NB4 (cell line): ENCODE results near the gene HOXD4.

Source experiments
- DNase-seq: peaks from one replicate; pipeline ENCODE4 v3.0.0; 2010; ENCODE audit warnings: low read depth
- H3K4me3 ChIP-seq: one replicate; pipeline ENCODE4 v1.5.1; 2011; ENCODE audit warnings: mild to moderate bottlenecking, low read depth, low read length, moderate library complexity
- MYC ChIP-seq: IDR thresholded peaks from 2 replicates; pipeline ENCODE4 v1.6.1; 2011; ENCODE audit warnings: low read depth, low read length
- POLR2A ChIP-seq: IDR thresholded peaks from 2 replicates; pipeline ENCODE4 v1.6.1; 2011; ENCODE audit warnings: mild to moderate bottlenecking; ENCODE audit not compliant: insufficient read length; ENCODE audit errors: extremely low read depth
- TF ChIP-seq, protein P1 (sequence below): IDR thresholded peaks from 2 replicates; pipeline ENCODE4 v1.6.1; 2011; ENCODE audit warnings: low read depth, low read length
- TF ChIP-seq, protein P2 (sequence below): IDR thresholded peaks from one replicate; pipeline ENCODE4 v1.5.1; 2012; ENCODE audit warnings: low read depth, low read length

HOXD4 gene

DNA sequence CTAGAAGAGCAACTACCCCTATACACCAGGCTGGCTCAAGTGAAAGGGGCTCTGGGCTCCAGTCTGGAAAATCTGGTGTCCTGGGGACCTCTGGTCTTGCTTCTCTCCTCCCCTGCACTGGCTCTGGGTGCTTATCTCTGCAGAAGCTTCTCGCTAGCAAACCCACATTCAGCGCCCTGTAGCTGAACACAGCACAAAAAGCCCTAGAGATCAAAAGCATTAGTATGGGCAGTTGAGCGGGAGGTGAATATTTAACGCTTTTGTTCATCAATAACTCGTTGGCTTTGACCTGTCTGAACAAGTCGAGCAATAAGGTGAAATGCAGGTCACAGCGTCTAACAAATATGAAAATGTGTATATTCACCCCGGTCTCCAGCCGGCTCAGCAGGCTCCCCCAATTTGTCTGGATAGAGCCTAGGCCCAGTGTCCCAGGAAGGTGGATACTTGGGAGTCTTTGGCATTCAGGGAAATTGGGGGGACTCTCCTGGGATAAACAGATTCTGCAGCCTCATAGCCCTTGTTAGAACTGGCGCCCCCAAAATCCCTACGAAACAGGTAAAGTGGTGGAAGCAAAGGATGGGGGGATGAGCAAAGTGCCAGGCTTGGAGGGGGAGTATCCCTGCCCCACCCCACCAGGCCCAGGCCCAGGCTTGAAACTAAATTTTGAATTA lies 2.5 kb upstream of the HOXD4 start:
- no peak overlapping the region for H3K4me3 ChIP-seq
- TF ChIP-seq, protein P1, sequence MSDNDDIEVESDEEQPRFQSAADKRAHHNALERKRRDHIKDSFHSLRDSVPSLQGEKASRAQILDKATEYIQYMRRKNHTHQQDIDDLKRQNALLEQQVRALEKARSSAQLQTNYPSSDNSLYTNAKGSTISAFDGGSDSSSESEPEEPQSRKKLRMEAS = no peak
- TF ChIP-seq, protein P2, sequence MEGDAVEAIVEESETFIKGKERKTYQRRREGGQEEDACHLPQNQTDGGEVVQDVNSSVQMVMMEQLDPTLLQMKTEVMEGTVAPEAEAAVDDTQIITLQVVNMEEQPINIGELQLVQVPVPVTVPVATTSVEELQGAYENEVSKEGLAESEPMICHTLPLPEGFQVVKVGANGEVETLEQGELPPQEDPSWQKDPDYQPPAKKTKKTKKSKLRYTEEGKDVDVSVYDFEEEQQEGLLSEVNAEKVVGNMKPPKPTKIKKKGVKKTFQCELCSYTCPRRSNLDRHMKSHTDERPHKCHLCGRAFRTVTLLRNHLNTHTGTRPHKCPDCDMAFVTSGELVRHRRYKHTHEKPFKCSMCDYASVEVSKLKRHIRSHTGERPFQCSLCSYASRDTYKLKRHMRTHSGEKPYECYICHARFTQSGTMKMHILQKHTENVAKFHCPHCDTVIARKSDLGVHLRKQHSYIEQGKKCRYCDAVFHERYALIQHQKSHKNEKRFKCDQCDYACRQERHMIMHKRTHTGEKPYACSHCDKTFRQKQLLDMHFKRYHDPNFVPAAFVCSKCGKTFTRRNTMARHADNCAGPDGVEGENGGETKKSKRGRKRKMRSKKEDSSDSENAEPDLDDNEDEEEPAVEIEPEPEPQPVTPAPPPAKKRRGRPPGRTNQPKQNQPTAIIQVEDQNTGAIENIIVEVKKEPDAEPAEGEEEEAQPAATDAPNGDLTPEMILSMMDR = no peak
- TF ChIP-seq POLR2A (no peak), MYC (no peak)
- DNase-seq = no peak

DNA sequence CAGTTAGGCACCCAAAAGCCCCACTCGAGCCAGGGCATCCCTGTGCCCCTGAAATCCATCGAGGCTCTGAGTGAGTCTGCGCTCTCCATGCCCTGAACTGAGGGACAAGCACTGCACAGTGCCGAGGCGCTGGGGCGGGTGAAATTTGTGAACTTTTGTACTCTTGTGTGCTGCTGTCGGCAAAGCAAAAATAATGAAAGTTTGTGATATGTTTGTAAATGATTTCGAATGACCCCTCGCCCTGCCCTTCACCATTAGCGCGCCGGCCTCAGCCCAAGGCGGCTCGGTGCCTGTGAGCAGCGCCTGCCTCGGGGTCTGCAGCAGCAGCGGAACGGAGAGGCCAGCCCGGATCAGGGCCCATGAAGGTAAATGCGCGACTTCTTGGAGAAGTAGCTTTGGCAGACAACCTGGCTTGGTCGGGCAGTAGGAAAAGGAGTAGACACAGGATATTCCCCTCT lies 1.8 kb upstream of the HOXD4 start:
- TF ChIP-seq, protein P1 = no peak
- TF ChIP-seq POLR2A = no peak
- TF ChIP-seq, protein P2 = no peak
- TF ChIP-seq MYC = no peak
- no peak for DNase-seq
- H3K4me3 ChIP-seq = no peak overlapping the region

DNA sequence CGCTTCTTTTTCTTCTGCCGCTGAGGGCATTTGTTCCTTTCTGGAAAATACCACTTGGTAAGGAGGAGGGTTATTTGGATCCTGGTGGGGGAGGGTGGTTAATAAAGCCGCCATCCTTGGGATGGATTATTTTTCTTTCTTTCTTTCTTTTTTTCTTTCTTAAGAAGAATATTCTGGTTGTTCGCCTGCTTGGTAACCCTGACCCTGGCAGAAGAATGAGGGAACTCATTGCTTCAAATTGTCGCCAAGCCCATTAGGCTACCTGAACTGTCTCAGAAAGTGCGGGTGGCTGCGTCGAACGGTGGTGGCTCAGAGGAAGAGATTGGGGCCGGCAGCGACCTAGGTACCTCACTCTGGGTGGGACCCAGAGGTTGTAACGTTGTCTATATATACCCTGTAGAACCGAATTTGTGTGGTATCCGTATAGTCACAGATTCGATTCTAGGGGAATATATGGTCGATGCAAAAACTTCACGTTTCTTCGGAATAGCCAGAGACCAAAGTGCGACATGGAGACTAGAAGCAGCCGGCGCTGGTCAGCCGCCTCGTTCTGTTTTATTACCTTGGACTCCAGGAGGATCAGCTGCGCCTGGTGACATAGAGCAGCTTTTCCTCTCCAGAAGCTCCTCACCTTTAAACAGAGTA lies 1.3 kb upstream of the HOXD4 start:
- H3K4me3 ChIP-seq = no peak overlapping the region
- TF ChIP-seq MYC = no peak
- TF ChIP-seq, protein P1 = no peak
- no peak for TF ChIP-seq POLR2A
- DNase-seq = no peak

DNA sequence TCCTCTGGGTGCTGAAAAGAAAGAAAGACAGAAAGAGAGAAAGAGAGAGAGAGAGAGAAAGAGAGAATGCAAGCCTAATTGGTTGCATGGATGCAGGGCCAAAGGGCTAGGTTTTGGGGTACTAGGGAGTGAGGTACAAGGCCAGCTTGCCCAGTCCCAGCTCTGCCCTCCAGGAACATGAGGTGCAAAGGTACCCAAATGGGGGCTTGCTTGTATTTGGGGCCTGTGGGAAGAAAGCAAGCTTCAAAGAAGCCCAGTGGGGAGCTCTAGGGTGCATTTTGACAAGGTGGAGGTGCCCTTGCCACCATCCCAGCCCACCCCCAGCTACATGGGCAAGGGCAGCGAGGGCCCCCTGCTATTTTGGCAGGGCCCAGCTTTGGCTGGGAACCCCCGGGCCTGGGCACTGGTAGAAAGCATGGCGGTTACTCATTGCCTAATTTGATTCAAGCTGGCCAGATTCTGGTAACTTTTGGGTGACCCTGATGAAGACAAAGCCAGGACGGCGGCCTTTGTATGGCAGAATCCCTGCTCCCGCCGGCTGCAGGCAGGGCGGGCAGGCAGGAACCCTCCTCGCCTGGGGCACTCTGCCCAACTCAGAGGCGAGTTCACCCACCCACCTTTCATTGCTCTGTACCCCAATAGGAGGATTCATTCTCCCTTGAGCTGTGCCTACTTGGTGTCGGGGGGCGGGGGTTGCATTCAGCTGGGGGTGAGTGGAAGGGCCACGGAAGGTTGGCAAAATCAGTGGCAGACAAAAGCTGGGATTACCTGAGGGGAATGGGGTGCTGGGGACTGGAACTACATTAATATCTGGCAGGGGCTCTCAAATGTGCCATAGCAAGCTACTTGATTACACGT lies 537 bp upstream of the HOXD4 start:
- TF ChIP-seq, protein P1 = no peak
- TF ChIP-seq MYC (no peak), POLR2A (no peak)
- TF ChIP-seq, protein P2 = no peak
- no peak overlapping the region for H3K4me3 ChIP-seq
- no peak for DNase-seq

DNA sequence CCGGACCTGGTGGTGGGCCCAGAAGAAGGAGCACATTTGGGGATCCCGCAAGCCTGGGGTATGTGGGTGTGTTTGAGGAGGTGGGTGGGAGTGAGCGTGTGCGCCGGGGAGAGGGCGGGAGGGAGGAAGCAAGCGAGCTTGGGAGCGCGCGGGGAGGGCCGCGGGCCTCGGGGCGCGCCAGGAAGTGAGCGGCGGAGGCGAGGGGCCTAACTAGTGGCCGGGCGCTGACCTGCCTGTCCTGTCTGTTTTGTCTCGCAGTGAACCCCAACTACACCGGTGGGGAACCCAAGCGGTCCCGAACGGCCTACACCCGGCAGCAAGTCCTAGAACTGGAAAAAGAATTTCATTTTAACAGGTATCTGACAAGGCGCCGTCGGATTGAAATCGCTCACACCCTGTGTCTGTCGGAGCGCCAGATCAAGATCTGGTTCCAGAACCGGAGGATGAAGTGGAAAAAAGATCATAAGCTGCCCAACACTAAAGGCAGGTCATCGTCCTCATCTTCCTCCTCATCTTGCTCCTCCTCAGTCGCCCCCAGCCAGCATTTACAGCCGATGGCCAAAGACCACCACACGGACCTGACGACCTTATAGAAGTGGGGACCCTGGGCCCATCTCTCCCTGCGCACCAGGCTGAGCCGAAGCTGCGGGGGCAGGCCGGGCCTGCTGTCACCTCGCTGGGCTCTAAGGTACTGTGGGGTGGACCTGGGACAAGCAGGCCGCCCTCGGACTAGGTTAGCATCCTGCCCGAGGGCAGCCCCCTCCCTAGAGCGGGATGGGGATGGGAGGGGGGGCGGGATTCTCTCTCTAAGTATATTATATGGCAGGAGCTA lies 1.2 kb downstream of the HOXD4 start:
- no peak for DNase-seq
- no peak overlapping the region for H3K4me3 ChIP-seq
- TF ChIP-seq POLR2A (no peak), MYC (no peak)
- TF ChIP-seq, protein P2 = no peak
- TF ChIP-seq, protein P1 = no peak
